Panc1 (cell line): ENCODE data around the gene ISOC2. TPM values are rescaled to one million over a fixed set of nuclear protein-coding genes. Genes with fewer than 3 reads are reported as not detected.

Experiments
- ATAC-seq: fragments of 200-7000 bp; cut with Tn5 transposase; 2 replicates; pipeline ENCODE4 v1.9.1; 2020; ENCODE audit warnings: mild to moderate bottlenecking, moderate library complexity
- BruUV-seq: library from RNA; stranded (reverse); fragments of 400-500 nt; replicated peaks from 2 replicates; lab custom pipeline; 2021; lab: Mats Ljungman, UMichigan
- CTCF ChIA-PET: fragments of 300-600 bp; sonication (Branson Sonifier 250); formaldehyde crosslinking; loops from one replicate; lab custom pipeline; 2022; ENCODE audit warnings: antibody characterized with exemption; lab: Charles Lee
- POLR2A ChIA-PET: fragments of 300-600 bp; sonication (Branson Sonifier 250); formaldehyde crosslinking; loops from one replicate; lab custom pipeline; 2022; ENCODE audit warnings: antibody characterized with exemption; lab: Charles Lee
- DNase-seq: peaks from one replicate; pipeline ENCODE4 v3.0.0-alpha.2; 2010; ENCODE audit warnings: low read depth, low spot score
- H3K27ac ChIP-seq: 2 replicates; pipeline ENCODE4 v1.5.1; 2011; ENCODE audit warnings: mild to moderate bottlenecking, low read length, inconsistent platforms
- H3K27me3 ChIP-seq: fragments of 200-500 bp; sonication (Bioruptor generic); 2 replicates; pipeline ENCODE4 v1.6.0; 2014; ENCODE audit warnings: low read length, inconsistent platforms; ENCODE audit not compliant: control insufficient read depth, insufficient read depth
- H3K36me3 ChIP-seq: fragments of 200-500 bp; sonication (Bioruptor generic); 2 replicates; pipeline ENCODE4 v1.5.1; 2014; ENCODE audit warnings: inconsistent platforms, mild to moderate bottlenecking, low read length, moderate library complexity; ENCODE audit not compliant: control insufficient read depth, insufficient read depth
- H3K4me1 ChIP-seq: 2 replicates; pipeline ENCODE4 v1.5.1; 2011; ENCODE audit warnings: inconsistent platforms, mild to moderate bottlenecking, low read length, moderate library complexity; ENCODE audit not compliant: control insufficient read depth, insufficient read depth
- H3K4me3 ChIP-seq, 2 experiments: 2 replicates each; pipeline ENCODE4 v1.5.1; 2011 to 2012; ENCODE audit warnings: low read depth in 2 of 2, low read length in 2 of 2, mild to moderate bottlenecking in 2 of 2, inconsistent platforms in 1 of 2, moderate library complexity in 1 of 2
- H3K9me3 ChIP-seq: fragments of 200-500 bp; sonication (Bioruptor generic); 2 replicates; pipeline ENCODE4 v1.5.1; 2014; ENCODE audit warnings: low read depth, mild to moderate bottlenecking, inconsistent platforms, low read length, moderate library complexity; ENCODE audit not compliant: control insufficient read depth, insufficient read depth
- CTCF ChIP-seq: fragments of 450-650 bp; IDR thresholded peaks from 2 replicates; pipeline ENCODE4 v1.5.1; 2017; ENCODE audit warnings: mild to moderate bottlenecking
- POLR2AphosphoS5 ChIP-seq: IDR thresholded peaks from 2 replicates; pipeline ENCODE4 v1.6.1; 2012; ENCODE audit warnings: mild to moderate bottlenecking, low read depth, low read length, moderate library complexity
- REST ChIP-seq, 2 experiments: IDR thresholded peaks; 2 replicates each; pipeline ENCODE4 v1.6.1; 2011 to 2012; ENCODE audit warnings: low read depth in 2 of 2, control low read depth in 1 of 2, low read length in 1 of 2, mild to moderate bottlenecking in 1 of 2, moderate library complexity in 1 of 2; ENCODE audit not compliant: insufficient read depth in 1 of 2
- SIN3A ChIP-seq: IDR thresholded peaks from 2 replicates; pipeline ENCODE4 v1.6.1; 2012; ENCODE audit warnings: low read depth, mild to moderate bottlenecking, low read length, moderate library complexity, borderline replicate concordance; ENCODE audit not compliant: insufficient read depth
- TCF7L2 ChIP-seq: IDR thresholded peaks from 2 replicates; pipeline ENCODE4 v1.6.1; 2011; ENCODE audit warnings: mild to moderate bottlenecking, low read depth, low read length, inconsistent platforms
- in situ Hi-C: cut with HindIII; loops from 2 replicates; pipeline ENCODE4 v1.10.0; 2016; ENCODE audit warnings: low sequenced_read_pairs, low pct_unique_long_range_greater_than_20kb
- intact Hi-C: fragments of 100-400 bp; cut with micrococcal nuclease; formaldehyde crosslinking; loops from one replicate; pipeline ENCODE4 v1.10.0; 2022; ENCODE audit not compliant: unreplicated experiment
- total RNA-seq: library from RNA; stranded (reverse); gene quantifications from one replicate; pipeline ENCODE4 v1.2.1, GENCODE V29; 2021; ENCODE audit not compliant: unreplicated experiment

The ISOC2 gene
- total RNA-seq, 1 experiment from 2014 or later, result 150 TPM

DNA sequence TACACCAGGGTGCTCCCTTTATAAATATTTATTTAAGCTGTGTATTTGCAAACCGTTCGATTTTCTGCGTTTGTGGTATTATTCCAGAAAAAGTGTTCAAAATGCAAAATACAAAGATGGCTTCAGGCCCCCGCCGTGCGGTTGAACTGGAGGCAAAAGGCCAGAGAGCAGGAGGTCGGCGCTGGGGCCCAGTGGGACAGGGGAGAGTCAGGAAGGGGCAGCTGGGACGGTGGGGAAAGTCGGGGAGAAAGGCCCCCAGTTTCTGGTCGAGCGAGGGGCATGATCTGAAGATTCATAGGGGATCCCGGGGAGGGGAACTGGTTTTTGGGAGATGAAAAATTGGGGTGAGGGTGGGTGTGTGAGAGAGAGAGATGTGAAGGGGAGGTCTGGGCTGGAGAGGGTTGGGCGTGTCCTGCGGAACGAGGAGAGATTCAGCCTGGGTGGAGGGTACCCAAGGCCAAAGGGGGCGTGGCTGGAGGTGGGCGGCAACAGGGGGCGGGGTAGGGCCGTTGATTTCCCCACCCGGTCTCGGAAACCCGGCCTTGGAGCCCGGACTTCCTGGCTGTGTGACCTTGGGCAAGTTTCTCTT, 678 bp downstream of the ISOC2 start:
- Histone ChIP-seq H3K9me3 (no peaks in the 10 kb centered on the region), H3K27me3 (no peaks in the 10 kb centered on the region), H3K4me1 (peaks cover 15% of the 10 kb centered on the region), H3K36me3 (no peaks in the 10 kb centered on the region), H3K4me3 (peak overlapping the region; percentile 91 to 92), H3K27ac (peak overlapping the region; percentile 92)
- intact Hi-C loops, result no loop called here
- TF ChIP-seq CTCF (no peak), SIN3A (0 out of 2 replicates have a peak, but pooled peaks have one; percentile 82), TCF7L2 (no peak), POLR2AphosphoS5 (no peak)
- ATAC-seq (peak; percentile 70), DNase-seq (no peak)
- ChIA-PET POLR2A (no interaction called here), CTCF (no interaction called here)
- in situ Hi-C loops, result no loop called here
- no TSS peak for BruUV-seq

GRCh38 chr19:55459950-55460657, 1.3 kb downstream of the ISOC2 start:
- BruUV-seq, result TSS peak; percentile 88
- H3K4me3 ChIP-seq, result peak overlapping the region; percentile 91 to 92

More at GRCh38 chr19:55459950-55460657, 1.3 kb downstream of the ISOC2 start:
- peak overlapping the region; percentile 92 for H3K27ac ChIP-seq
- POLR2A ChIA-PET, result no interaction called here
- DNase-seq (no peak), ATAC-seq (no peak)
- H3K9me3 ChIP-seq, result no peaks in the 10 kb centered on the region
- H3K36me3 ChIP-seq, result no peaks in the 10 kb centered on the region
- in situ Hi-C loops, result no loop called here
- H3K4me1 ChIP-seq, result peaks cover 15% of the 10 kb centered on the region
- CTCF ChIA-PET, result interaction anchor here (1.8 kb wide), 1 partner anchor 44 kb away, joined by 11 read pairs; no protein-coding TSS in a partner anchor
- no peaks in the 10 kb centered on the region for H3K27me3 ChIP-seq
- TF ChIP-seq POLR2AphosphoS5, result no peak; the same call in 1 of the 2 replicates
- no peak for TF ChIP-seq REST (IDR thresholded peaks at IDR 0.05; ENCODE audit: insufficient read depth in 1 of 2, low read depth in 2 of 2, low read length in 1 of 2)
- TF ChIP-seq SIN3A, result no peak
- no peak for TF ChIP-seq TCF7L2
- no peak for TF ChIP-seq CTCF
- intact Hi-C loops, result no loop called here
